Esophagus muscularis mucosa (tissue), 3 donors: ENCODE results near the gene CBFA2T2.

Experiments used
- CTCF ChIP-seq, 3 experiments: fragments of 200-600 bp in 2 of 3; fragments of 450-650 bp in 1 of 3; sonication (generic) in 2 of 3; IDR thresholded peaks; one replicate each; pipeline ENCODE4 v1.5.1; 2017 to 2019; ENCODE audit warnings: antibody characterized with exemption in 3 of 3, mild to moderate bottlenecking in 2 of 3, moderate library complexity in 1 of 3
- EP300 ChIP-seq: sonication (generic); formaldehyde crosslinking; IDR thresholded peaks from one replicate; pipeline ENCODE4 v1.6.1; 2017; ENCODE audit warnings: antibody characterized with exemption

- TF ChIP-seq CTCF (IDR thresholded peaks at IDR 0.05) (no peak), EP300 (no peak)
Measured at GRCh38 chr20:33685328-33686099, 195.6 kb downstream of the CBFA2T2 start.
